Activated T-cell treated with anti-CD3 and anti-CD28 coated beads for 48 hours (primary cell): Measurements from ENCODE around the gene TBCCD1.
"Not testable (repeated sequence)": the region's sequence is repeated elsewhere in the genome, so short reads cannot be mapped to it uniquely, and the experiment has no call there.

Source experiments
- DNase-seq: peaks from one replicate; pipeline ENCODE4 v3.0.0-alpha.2; 2020; ENCODE audit warnings: low read depth

TBCCD1 gene

GRCh38 chr3:186516646-186517045 lies 50.5 kb downstream of the TBCCD1 start:
- DNase-seq = no peak

GRCh38 chr3:186515125-186515524 lies 52.0 kb downstream of the TBCCD1 start:
- no peak for DNase-seq

- DNase-seq = no peak
Observed at GRCh38 chr3:186514296-186515002, 52.7 kb downstream of the TBCCD1 start.

- DNase-seq = no peak
Observed at GRCh38 chr3:186513386-186513785, 53.8 kb downstream of the TBCCD1 start.

GRCh38 chr3:186512570-186513302 lies 54.4 kb downstream of the TBCCD1 start:
- no peak for DNase-seq

GRCh38 chr3:186511702-186512101 lies 55.4 kb downstream of the TBCCD1 start:
- DNase-seq = no peak

- DNase-seq = no peak
Observed at GRCh38 chr3:186511245-186511644, 55.9 kb downstream of the TBCCD1 start.

GRCh38 chr3:186510374-186511079 lies 56.6 kb downstream of the TBCCD1 start:
- DNase-seq = no peak

- no peak for DNase-seq
Observed at GRCh38 chr3:186509423-186509822, 57.7 kb downstream of the TBCCD1 start.

GRCh38 chr3:186506857-186507256 lies 60.3 kb downstream of the TBCCD1 start:
- DNase-seq = peak; percentile 50

- no peak for DNase-seq
Observed at GRCh38 chr3:186506191-186506739, 60.9 kb downstream of the TBCCD1 start.

- DNase-seq = no peak
Observed at GRCh38 chr3:186502966-186503712, 64.0 kb downstream of the TBCCD1 start.

GRCh38 chr3:186502138-186502948 lies 64.8 kb downstream of the TBCCD1 start:
- no peak for DNase-seq

GRCh38 chr3:186499949-186500348 lies 67.2 kb downstream of the TBCCD1 start:
- not testable (repeated sequence) for DNase-seq

- DNase-seq = not testable (repeated sequence)
Observed at GRCh38 chr3:186498022-186498421, 69.1 kb downstream of the TBCCD1 start.

- DNase-seq = no peak
Observed at GRCh38 chr3:186497608-186498007, 69.5 kb downstream of the TBCCD1 start.

GRCh38 chr3:186496635-186497034 lies 70.5 kb downstream of the TBCCD1 start:
- no peak for DNase-seq
